Measurements from ENCODE around the gene OR10V1.
A peak's percentile ranks its signal among the peaks of the same experiment; 100 is the strongest.
"Not testable (repeated sequence)": the region's sequence is repeated elsewhere in the genome, so short reads cannot be mapped to it uniquely, and the experiment has no call there.

OR10V1 gene

DNA sequence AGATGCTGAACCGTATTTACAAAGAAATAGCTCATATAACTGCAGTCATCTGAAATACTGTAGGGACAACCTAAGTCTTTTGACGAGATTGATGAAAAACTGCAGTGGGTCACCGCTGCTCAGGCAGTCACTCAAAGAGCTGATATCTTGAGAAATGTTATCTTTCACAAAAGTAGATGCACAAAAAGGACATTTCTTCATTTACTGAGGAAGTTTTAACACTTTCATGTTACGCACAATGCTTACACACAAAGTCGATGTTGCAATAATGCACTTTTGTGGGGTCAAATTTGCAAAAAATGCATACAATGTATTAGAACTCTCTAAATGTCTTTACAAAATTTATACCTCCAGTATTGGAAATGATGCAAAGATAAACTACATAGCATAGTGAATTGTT is 16.2 kb upstream of the OR10V1 start:
- ATAC-seq = no peak
- H3K4me1 Mint-ChIP-seq = peaks cover 6% of the 10 kb centered on the region
- H3K27me3 Mint-ChIP-seq = no peaks in the 10 kb centered on the region
- H3K27ac Mint-ChIP-seq = no peak overlapping the region
- no peak overlapping the region for H3K4me3 Mint-ChIP-seq
- H3K9me3 Mint-ChIP-seq = no peaks in the 10 kb centered on the region
- no peak for DNase-seq
- no peaks in the 10 kb centered on the region for H3K36me3 Mint-ChIP-seq (ENCODE audit: low read depth)

DNA sequence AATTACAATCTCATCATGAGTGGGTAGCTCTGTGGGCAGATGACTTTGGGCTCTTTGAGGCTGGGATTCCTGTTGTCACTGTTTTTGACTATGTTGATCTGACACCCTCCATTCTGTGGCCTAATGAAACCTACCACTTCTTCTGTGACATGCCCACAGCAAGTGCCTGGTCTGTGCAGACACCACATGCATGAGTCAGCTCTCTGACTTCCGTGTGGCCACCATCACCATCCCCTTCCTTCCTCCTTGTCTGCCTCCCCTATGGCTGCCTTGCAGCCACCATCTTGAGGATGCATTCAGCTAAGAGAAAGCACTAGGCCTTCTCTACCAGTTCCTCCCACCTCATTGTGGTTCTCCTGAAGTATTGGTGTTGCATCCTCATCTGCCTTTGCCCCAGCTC is 15.3 kb upstream of the OR10V1 start:
- DNase-seq = no peak
- H3K9me3 Mint-ChIP-seq = no peaks in the 10 kb centered on the region
- no peaks in the 10 kb centered on the region for H3K27me3 Mint-ChIP-seq
- no peak overlapping the region for H3K27ac Mint-ChIP-seq
- H3K4me1 Mint-ChIP-seq = peaks cover 6% of the 10 kb centered on the region
- H3K36me3 Mint-ChIP-seq (ENCODE audit: low read depth) = no peaks in the 10 kb centered on the region
- peak; percentile 68 for ATAC-seq
- no peak overlapping the region for H3K4me3 Mint-ChIP-seq

DNA sequence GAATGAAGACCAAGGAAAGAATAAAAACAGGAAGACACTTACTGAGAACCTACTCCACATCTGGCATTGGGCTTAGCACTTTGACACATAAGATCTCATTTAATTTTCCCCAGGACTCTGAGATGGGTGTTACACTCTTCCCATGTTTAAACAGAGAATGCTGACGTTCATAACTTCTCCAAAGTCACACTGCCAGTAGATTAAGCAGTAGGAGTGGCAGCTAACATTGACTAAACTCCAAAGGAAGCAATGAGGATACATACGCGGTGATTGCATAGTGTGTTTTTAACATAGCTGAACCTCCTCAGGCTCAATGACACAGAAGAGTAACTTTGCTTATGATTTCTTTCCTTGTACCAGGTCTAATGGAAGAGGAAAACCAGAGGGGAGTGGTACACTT is 14.5 kb upstream of the OR10V1 start:
- Mint-ChIP-seq H3K4me3 (no peak overlapping the region), H3K4me1 (peaks cover 6% of the 10 kb centered on the region), H3K27ac (no peak overlapping the region), H3K27me3 (peaks cover 3% of the 10 kb centered on the region), H3K36me3 (ENCODE audit: low read depth) (no peaks in the 10 kb centered on the region), H3K9me3 (no peaks in the 10 kb centered on the region)
- DNase-seq (no peak), ATAC-seq (no peak)

DNA sequence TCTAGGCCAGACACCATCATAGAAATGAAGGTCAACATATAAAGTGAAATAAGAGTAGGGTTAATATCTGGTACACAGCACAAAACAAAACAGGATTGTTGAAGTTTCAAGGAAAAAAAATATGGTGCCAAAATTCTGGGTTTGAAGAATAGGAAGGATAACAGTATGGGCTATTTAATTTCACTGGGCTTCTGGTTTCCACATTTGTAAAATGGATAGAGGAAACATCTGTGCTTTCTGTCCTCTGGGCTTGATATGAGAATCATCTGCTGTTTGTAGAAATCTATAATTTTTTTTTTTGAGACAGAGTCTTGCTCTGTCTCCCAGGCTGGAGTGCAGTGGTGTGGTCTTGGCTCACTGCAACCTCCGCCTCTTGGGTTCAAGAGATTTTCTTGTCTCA is 13.8 kb upstream of the OR10V1 start:
- ATAC-seq = no peak
- H3K27ac Mint-ChIP-seq = no peak overlapping the region
- H3K4me3 Mint-ChIP-seq = no peak overlapping the region

DNA sequence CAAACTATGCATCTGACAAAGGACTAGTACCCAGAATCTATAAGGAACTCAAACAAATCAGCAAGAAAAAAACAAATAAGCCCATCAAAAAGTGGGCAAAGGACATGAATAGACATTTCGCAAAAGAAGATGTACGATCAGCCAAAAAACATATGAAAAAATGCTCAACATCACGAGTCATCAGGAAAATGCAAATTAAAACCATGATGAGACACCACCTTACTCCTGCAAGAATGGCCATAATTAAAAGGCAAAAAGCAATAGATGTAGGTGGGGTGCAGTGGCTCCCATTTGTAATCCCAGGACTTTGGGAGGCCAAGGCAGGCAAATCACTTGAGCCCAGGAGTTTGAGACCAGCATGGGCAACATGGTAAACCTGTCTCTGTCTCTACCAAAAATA is 10.4 kb upstream of the OR10V1 start:
- peaks cover 6% of the 10 kb centered on the region for H3K4me1 Mint-ChIP-seq
- no peak overlapping the region for H3K4me3 Mint-ChIP-seq
- H3K27ac Mint-ChIP-seq = no peak overlapping the region
- ATAC-seq (no peak), DNase-seq (no peak)
- no peaks in the 10 kb centered on the region for H3K36me3 Mint-ChIP-seq (ENCODE audit: low read depth)
- H3K27me3 Mint-ChIP-seq = peaks cover 5% of the 10 kb centered on the region
- no peaks in the 10 kb centered on the region for H3K9me3 Mint-ChIP-seq

More for the DNA sequence above, 13.8 kb upstream of the OR10V1 start:
- H3K4me1 Mint-ChIP-seq = peaks cover 6% of the 10 kb centered on the region
- no peaks in the 10 kb centered on the region for H3K36me3 Mint-ChIP-seq (ENCODE audit: low read depth)
- DNase-seq = no peak
- no peaks in the 10 kb centered on the region for H3K9me3 Mint-ChIP-seq
- peaks cover 3% of the 10 kb centered on the region for H3K27me3 Mint-ChIP-seq

DNA sequence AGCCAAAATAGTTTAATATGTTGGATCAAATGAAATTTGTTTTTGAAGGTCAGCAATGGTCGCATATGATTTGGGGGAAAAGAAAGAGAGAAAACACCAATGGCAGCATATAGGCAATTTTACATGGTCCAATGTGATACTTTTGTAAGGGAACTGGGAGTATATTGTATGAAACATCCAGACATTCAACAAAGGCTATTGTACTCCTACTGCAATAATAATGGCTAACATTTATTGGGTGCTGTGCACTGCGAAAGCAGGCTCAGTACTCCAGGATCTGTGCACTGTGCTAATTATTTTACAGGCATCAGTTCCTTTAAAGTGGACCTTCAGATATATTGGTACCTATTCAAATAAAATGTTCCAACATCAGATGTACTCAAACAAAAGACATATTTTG is 5.9 kb upstream of the OR10V1 start:
- Mint-ChIP-seq H3K9me3 (no peaks in the 10 kb centered on the region), H3K4me3 (no peak overlapping the region), H3K4me1 (no peaks in the 10 kb centered on the region), H3K27me3 (peaks cover 16% of the 10 kb centered on the region), H3K36me3 (ENCODE audit: low read depth) (no peaks in the 10 kb centered on the region), H3K27ac (no peak overlapping the region)
- ATAC-seq = no peak
- no peak for DNase-seq

DNA sequence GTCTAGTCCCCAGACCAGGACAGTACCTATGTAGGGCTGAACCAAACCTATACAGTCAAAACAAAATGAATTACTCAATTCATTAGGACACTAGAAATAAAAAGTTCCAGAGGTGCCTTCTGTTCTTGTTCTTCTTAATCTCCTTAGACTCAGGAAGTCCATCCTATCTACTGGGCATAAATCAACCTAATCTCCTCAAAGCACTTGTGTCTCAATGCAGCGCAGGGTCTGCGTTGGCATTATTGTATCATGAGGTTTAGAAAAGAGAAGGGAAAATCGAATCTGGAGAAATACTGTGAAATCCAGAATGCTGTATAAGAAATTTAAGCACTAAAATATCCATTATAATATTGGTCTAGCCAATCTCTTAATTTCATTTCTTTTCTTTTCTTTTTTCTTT is 2.4 kb upstream of the OR10V1 start:
- ATAC-seq = no peak
- Mint-ChIP-seq H3K36me3 (ENCODE audit: low read depth) (no peaks in the 10 kb centered on the region), H3K4me3 (no peak overlapping the region), H3K9me3 (no peaks in the 10 kb centered on the region), H3K27me3 (peaks cover 16% of the 10 kb centered on the region), H3K4me1 (no peaks in the 10 kb centered on the region), H3K27ac (no peak overlapping the region)
- no peak for DNase-seq

DNA sequence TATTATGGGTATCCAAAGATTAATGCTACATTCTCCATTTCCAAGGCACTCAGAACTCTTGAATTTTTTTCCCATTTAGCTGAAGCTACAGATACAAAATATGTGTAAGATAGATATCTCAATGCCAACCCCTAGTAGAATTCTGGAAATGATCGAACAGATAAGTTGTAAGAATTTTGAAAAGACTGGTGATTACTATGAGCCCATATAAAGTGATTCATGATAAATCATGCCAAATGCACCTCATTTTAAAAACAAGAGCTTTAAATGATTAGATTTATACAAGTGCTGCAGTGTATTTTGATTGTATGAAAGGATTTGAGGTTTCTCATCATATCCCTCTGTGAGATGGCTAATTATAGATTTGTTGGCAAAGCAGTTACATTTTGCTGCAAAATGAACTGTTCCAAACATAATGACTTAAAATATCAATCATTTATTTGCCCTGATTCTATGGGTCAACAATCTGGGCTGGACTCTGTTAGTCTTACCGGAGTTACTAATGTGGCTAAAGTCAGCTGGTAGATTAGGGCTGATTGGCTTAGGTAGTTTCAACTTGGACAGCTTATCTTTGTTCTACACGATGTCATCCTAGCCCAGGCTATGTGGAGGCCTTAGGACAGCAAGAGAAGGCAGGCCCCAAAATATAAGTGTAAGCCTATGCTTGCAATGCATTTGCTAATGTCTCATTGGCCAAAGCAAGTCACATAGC is 3.4 kb downstream of the OR10V1 start:
- Mint-ChIP-seq H3K4me3 (no peak overlapping the region), H3K27me3 (peaks cover 11% of the 10 kb centered on the region), H3K9me3 (no peaks in the 10 kb centered on the region), H3K27ac (no peak overlapping the region), H3K36me3 (ENCODE audit: low read depth) (no peaks in the 10 kb centered on the region), H3K4me1 (no peaks in the 10 kb centered on the region)
- DNase-seq (no peak), ATAC-seq (no peak)

DNA sequence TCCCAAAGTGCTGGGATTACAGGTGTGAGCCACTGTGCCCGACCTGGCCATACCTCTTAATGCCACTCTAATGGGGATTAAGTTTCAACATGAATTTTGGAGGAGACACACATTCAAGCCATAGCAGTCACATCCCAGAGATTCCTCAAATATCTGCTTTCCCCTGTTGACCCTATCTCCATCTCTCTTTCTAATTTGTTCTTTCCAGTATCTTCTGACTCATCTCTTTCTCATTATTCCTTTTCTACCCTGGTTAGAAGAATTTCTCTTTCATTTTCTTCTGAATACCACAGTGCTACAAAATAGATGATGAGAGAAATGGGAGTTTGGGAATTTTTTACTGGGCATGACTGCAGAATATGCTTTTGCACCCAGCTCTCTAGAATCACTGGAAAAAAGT is 5.1 kb downstream of the OR10V1 start:
- Mint-ChIP-seq H3K27ac (no peak overlapping the region), H3K36me3 (ENCODE audit: low read depth) (no peaks in the 10 kb centered on the region), H3K9me3 (no peaks in the 10 kb centered on the region), H3K27me3 (peaks cover 7% of the 10 kb centered on the region), H3K4me3 (no peak overlapping the region), H3K4me1 (no peaks in the 10 kb centered on the region)
- ATAC-seq (no peak), DNase-seq (no peak)

DNA sequence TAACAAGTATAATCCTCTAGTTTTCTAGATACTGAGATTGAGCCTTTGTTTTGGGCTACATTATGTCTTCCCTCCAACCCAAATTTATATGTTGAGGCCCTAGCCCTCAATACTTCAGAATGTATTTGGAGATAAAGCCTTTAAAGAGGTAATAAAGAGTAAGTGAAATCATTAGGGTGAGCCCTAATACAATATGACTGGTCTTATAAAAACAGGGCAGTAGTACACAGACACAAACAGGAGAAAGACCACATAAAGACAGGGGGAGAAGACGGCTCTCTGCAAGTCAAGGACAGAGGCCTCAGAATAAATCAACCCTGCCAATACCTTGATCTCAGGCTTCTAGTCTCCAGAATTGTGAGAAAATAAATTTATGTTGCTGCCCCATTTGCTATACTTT is 6.3 kb downstream of the OR10V1 start:
- Mint-ChIP-seq H3K27ac (no peak overlapping the region), H3K4me3 (no peak overlapping the region), H3K27me3 (peaks cover 7% of the 10 kb centered on the region), H3K36me3 (ENCODE audit: low read depth) (no peaks in the 10 kb centered on the region), H3K4me1 (no peaks in the 10 kb centered on the region), H3K9me3 (no peaks in the 10 kb centered on the region)
- no peak for DNase-seq
- ATAC-seq = no peak

DNA sequence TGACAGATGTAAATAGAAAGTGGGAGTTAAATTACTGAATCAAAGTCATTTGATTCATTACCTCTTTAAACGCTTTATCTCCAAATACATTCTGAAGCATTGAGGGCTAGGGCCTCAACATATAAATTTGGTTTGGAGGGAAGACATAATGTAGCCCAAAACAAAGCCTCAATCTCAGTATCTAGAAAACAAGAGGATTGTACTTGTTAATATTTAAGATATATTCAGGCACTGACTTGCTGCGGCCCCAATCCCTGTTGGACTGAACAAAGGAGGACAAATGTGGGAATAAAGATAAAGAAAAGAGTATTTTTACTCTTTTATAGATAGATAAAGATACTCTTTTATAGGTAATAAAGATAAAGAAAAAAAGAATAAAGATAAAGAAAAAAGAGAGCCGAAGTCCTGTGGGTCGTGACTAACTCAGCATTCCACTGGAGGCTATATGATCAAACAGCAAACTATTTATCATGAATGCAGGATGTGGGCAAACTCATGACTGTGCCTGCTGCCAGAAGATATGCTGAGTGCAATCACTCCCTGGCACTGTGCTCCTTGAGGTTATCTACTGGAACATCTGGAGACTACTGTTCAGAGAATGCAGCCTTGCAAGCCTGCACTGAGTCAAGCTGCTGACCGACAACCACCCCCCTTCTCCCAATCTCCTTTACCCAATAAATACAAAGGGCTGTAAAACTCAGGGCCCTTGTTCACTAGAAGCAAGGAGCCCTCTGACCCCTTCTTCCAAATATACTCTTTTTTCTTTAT is 6.9 kb downstream of the OR10V1 start:
- DNase-seq (no peak), ATAC-seq (no peak)
- Mint-ChIP-seq H3K27me3 (peaks cover 5% of the 10 kb centered on the region), H3K4me3 (no peak overlapping the region), H3K9me3 (no peaks in the 10 kb centered on the region), H3K4me1 (no peaks in the 10 kb centered on the region), H3K27ac (no peak overlapping the region), H3K36me3 (ENCODE audit: low read depth) (no peaks in the 10 kb centered on the region)

DNA sequence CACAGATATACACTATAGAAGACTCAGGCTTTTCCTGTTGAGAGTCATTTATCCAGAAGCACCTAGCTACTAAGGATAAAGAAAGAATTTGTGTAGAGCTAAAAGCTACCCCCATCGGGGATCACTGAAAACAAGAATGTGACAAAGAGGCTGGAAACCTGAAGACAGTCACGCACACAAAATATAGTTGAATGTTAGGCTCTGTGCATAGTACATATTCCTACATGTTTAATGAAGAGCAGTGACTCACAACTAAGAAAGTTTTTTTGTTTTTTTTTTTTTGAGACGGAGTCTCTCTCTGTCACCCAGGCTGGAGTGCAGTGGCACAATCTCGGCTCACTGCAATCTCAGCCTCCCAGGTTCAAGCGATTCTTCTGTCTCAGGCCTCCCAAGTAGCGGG is 8.4 kb downstream of the OR10V1 start:
- Mint-ChIP-seq H3K27me3 (peaks cover 5% of the 10 kb centered on the region), H3K27ac (no peak overlapping the region), H3K9me3 (no peaks in the 10 kb centered on the region), H3K36me3 (ENCODE audit: low read depth) (no peaks in the 10 kb centered on the region), H3K4me3 (no peak overlapping the region), H3K4me1 (no peaks in the 10 kb centered on the region)
- DNase-seq (no peak), ATAC-seq (no peak)

DNA sequence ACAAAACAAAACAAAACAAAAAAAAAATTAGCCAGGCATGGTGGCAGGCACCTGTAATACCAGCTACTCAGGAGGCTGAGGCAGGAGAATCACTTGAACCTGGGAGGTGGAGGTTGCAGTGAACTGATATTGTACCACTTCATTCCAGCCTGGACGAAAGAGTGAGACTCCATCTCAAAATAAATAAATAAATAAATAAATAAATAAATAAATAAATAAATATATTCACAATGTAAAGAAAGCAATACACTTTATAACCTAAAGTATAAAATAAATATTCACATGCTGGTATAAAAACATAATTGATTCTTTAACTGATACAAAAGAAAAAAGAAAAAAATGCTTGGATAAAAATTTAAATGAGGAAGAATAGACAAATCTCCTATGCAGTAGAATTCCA is 10.1 kb downstream of the OR10V1 start:
- H3K27me3 Mint-ChIP-seq; DNase-seq; ATAC-seq; H3K4me1 Mint-ChIP-seq; H3K9me3 Mint-ChIP-seq; H3K27ac Mint-ChIP-seq; H3K4me3 Mint-ChIP-seq; H3K36me3 Mint-ChIP-seq (ENCODE audit: low read depth): not testable (repeated sequence)

DNA sequence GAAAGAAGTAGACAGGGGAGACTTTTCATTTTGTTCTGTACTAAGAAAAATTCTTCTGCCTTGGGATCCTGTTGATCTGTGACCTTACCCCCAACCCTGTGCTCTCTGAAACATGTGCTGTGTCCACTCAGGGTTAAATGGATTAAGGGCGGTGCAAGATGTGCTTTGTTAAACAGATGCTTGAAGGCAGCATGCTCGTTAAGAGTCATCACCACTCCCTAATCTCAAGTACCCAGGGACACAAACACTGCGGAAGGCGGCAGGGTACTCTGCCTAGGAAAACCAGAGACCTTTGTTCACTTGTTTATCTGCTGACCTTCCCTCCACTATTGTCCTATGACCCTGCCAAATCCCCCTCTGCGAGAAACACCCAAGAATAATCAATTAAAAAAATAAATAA is 13.5 kb downstream of the OR10V1 start:
- H3K36me3 Mint-ChIP-seq (ENCODE audit: low read depth); H3K4me3 Mint-ChIP-seq; H3K27me3 Mint-ChIP-seq; H3K27ac Mint-ChIP-seq; DNase-seq; H3K9me3 Mint-ChIP-seq; ATAC-seq; H3K4me1 Mint-ChIP-seq: not testable (repeated sequence)

DNA sequence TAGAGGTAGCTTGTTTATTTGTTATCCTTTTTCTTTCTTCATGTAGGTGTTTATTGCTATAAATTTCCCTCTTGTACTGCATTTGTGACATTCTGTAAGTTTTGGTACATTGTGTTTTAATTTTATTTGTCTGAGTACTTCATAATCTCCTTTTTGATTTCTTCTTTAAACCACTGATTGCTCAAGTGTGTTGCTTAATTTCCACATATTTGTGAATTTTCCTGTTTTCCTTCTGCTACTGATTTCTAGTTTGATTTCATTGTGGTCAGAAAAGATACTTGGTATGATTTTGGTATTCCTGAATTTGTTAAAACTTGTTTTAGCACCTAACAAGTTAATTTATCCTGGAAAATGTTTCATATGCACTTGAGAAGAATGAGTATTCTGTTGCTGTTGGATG is 15.1 kb downstream of the OR10V1 start:
- no peak for ATAC-seq
- H3K27me3 Mint-ChIP-seq = peaks cover 14% of the 10 kb centered on the region
- no peak overlapping the region for H3K27ac Mint-ChIP-seq
- no peaks in the 10 kb centered on the region for H3K36me3 Mint-ChIP-seq (ENCODE audit: low read depth)
- H3K9me3 Mint-ChIP-seq = peaks cover 4% of the 10 kb centered on the region
- H3K4me3 Mint-ChIP-seq = no peak overlapping the region
- H3K4me1 Mint-ChIP-seq = no peaks in the 10 kb centered on the region
- no peak for DNase-seq

Data from activated naive CD8-positive, alpha-beta T cell treated with anti-CD3 and anti-CD28 coated beads, Interleukin-2, amount 50 U/mL, for 24 hours (primary cell).